Measurements from ENCODE around the gene FASN.

DNA sequence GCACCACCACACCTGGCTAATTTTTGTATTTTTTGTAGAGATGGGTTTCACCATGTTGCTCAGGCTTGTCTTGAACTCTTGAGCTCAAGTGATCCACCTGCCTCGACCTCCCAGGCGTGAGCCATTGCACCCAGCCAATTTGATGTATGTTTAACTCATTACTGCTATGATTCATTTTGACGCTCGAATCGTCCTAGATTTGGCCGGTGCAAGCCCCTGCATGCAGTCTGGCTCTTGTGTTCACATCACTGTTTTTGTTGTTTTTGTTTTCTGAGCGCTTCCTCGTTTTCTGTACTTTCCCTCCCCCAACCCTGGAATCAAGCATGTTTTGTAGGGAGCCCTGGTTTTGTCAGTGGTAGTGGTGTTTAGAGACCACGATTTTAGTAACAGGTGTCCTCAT lies 24.6 kb downstream of the FASN start:
- no peak for TF ChIP-seq IKZF1 (IDR thresholded peaks at IDR 0.05)
- TF ChIP-seq, protein P1, sequence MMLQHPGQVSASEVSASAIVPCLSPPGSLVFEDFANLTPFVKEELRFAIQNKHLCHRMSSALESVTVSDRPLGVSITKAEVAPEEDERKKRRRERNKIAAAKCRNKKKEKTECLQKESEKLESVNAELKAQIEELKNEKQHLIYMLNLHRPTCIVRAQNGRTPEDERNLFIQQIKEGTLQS (CRISPR knock-in tag; IDR thresholded peaks at IDR 0.05) = no peak
- no peak for TF ChIP-seq TCF7 (IDR thresholded peaks at IDR 0.05; ENCODE audit: low read depth)
- TF ChIP-seq, protein P2, sequence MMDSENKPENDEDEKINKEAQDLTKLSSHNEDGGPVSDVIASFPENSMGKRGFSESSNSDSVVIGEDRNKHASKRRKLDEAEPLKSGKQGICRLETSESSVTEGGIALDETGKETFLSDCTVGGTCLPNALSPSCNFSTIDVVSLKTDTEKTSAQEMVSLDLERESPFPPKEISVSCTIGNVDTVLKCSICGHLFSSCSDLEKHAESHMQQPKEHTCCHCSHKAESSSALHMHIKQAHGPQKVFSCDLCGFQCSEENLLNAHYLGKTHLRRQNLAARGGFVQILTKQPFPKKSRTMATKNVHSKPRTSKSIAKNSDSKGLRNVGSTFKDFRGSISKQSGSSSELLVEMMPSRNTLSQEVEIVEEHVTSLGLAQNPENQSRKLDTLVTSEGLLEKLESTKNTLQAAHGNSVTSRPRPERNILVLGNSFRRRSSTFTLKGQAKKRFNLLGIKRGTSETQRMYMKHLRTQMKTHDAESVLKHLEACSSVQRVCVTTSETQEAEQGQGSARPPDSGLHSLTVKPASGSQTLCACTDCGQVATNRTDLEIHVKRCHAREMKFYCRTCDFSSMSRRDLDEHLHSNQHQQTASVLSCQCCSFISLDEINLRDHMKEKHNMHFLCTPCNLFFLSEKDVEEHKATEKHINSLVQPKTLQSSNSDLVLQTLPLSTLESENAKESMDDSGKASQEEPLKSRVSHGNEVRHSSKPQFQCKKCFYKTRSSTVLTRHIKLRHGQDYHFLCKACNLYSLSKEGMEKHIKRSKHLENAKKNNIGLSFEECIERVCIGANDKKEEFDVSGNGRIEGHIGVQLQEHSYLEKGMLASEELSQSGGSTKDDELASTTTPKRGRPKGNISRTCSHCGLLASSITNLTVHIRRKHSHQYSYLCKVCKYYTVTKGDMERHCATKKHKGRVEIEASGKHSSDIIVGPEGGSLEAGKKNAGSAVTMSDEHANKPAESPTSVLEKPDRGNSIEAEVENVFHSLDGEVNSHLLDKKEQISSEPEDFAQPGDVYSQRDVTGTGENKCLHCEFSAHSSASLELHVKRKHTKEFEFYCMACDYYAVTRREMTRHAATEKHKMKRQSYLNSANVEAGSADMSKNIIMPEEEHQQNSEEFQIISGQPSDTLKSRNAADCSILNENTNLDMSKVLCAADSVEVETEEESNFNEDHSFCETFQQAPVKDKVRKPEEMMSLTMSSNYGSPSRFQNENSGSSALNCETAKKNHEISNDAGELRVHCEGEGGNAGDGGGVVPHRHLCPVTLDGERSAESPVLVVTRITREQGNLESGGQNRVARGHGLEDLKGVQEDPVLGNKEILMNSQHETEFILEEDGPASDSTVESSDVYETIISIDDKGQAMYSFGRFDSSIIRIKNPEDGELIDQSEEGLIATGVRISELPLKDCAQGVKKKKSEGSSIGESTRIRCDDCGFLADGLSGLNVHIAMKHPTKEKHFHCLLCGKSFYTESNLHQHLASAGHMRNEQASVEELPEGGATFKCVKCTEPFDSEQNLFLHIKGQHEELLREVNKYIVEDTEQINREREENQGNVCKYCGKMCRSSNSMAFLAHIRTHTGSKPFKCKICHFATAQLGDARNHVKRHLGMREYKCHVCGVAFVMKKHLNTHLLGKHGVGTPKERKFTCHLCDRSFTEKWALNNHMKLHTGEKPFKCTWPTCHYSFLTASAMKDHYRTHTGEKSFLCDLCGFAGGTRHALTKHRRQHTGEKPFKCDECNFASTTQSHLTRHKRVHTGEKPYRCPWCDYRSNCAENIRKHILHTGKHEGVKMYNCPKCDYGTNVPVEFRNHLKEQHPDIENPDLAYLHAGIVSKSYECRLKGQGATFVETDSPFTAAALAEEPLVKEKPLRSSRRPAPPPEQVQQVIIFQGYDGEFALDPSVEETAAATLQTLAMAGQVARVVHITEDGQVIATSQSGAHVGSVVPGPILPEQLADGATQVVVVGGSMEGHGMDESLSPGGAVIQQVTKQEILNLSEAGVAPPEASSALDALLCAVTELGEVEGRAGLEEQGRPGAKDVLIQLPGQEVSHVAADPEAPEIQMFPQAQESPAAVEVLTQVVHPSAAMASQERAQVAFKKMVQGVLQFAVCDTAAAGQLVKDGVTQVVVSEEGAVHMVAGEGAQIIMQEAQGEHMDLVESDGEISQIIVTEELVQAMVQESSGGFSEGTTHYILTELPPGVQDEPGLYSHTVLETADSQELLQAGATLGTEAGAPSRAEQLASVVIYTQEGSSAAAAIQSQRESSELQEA (CRISPR knock-in tag; IDR thresholded peaks at IDR 0.05; ENCODE audit: not compliant biosample characterization) = no peak
- TF ChIP-seq, protein P3, sequence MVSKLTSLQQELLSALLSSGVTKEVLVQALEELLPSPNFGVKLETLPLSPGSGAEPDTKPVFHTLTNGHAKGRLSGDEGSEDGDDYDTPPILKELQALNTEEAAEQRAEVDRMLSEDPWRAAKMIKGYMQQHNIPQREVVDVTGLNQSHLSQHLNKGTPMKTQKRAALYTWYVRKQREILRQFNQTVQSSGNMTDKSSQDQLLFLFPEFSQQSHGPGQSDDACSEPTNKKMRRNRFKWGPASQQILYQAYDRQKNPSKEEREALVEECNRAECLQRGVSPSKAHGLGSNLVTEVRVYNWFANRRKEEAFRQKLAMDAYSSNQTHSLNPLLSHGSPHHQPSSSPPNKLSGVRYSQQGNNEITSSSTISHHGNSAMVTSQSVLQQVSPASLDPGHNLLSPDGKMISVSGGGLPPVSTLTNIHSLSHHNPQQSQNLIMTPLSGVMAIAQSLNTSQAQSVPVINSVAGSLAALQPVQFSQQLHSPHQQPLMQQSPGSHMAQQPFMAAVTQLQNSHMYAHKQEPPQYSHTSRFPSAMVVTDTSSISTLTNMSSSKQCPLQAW (CRISPR knock-in tag; IDR thresholded peaks at IDR 0.05) = no peak
- TF ChIP-seq TBL1XR1 (IDR thresholded peaks at IDR 0.05; ENCODE audit: borderline replicate concordance, low read length, partially characterized antibody) = no peak
- no peak for TF ChIP-seq ZNF143 (CRISPR knock-in tag; IDR thresholded peaks at IDR 0.05)
- TF ChIP-seq, protein P4, sequence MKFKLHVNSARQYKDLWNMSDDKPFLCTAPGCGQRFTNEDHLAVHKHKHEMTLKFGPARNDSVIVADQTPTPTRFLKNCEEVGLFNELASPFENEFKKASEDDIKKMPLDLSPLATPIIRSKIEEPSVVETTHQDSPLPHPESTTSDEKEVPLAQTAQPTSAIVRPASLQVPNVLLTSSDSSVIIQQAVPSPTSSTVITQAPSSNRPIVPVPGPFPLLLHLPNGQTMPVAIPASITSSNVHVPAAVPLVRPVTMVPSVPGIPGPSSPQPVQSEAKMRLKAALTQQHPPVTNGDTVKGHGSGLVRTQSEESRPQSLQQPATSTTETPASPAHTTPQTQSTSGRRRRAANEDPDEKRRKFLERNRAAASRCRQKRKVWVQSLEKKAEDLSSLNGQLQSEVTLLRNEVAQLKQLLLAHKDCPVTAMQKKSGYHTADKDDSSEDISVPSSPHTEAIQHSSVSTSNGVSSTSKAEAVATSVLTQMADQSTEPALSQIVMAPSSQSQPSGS (CRISPR knock-in tag; IDR thresholded peaks at IDR 0.05) = no peak
- no peak for TF ChIP-seq HHEX (CRISPR knock-in tag; IDR thresholded peaks at IDR 0.05)

Measured in HepG2 (cell line).